Fibroblast of mammary gland (primary cell): ENCODE data around the gene LRP6.

Experiments
- DNase-seq: peaks from one replicate; pipeline ENCODE4 v3.0.0-alpha.2; 2010; ENCODE audit warnings: low read depth
- H3K4me3 ChIP-seq: 2 replicates; pipeline ENCODE4 v1.5.1; 2011; ENCODE audit warnings: low read depth, mild to moderate bottlenecking, low read length, moderate library complexity; ENCODE audit not compliant: control insufficient read depth
- TF ChIP-seq, protein P1 (sequence below): conservative IDR thresholded peaks from 2 replicates; pipeline ENCODE4 v1.5.1; 2011; ENCODE audit warnings: low read depth, low read length, inconsistent platforms; ENCODE audit not compliant: control insufficient read depth, insufficient read depth

Gene LRP6

DNA sequence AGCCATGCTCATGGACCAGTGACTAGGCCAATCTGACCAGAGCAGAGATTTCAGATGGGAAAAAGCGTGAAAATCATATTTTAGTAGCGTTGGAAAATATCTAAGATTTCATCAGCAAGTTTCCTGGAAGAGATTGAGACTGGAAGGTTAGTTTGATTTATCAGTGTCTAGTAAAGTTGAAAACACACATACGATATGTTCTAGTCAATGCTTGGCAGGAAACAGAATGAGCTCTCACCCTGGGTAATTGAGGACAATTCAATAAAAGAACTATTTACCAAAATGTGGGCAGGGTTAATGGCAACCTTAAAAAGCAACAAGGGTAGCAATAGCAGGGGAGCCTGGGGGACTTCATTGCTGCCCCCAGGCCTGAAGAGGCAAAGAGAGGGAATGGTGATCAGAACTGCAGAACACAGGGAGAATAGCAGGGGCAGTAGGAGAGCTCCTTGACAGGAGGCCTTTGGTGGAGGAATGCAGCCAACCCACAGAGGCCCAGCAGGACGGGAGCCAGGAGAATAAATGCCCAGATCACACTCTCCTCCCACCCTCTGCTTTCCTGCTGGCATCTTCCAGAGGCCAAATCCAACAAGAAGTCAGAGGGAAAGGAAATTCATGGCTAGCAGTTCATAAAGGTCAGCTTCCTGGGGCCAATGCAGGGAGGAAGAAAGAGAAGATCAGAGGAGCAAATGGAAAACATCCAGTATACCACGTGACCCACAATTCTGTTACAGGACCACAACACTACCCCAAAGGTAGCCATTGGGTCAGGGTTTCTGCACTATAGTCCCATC is 27.6 kb upstream of the LRP6 start:
- TF ChIP-seq, protein P1, sequence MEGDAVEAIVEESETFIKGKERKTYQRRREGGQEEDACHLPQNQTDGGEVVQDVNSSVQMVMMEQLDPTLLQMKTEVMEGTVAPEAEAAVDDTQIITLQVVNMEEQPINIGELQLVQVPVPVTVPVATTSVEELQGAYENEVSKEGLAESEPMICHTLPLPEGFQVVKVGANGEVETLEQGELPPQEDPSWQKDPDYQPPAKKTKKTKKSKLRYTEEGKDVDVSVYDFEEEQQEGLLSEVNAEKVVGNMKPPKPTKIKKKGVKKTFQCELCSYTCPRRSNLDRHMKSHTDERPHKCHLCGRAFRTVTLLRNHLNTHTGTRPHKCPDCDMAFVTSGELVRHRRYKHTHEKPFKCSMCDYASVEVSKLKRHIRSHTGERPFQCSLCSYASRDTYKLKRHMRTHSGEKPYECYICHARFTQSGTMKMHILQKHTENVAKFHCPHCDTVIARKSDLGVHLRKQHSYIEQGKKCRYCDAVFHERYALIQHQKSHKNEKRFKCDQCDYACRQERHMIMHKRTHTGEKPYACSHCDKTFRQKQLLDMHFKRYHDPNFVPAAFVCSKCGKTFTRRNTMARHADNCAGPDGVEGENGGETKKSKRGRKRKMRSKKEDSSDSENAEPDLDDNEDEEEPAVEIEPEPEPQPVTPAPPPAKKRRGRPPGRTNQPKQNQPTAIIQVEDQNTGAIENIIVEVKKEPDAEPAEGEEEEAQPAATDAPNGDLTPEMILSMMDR, result no peak
- no peak for DNase-seq

DNA sequence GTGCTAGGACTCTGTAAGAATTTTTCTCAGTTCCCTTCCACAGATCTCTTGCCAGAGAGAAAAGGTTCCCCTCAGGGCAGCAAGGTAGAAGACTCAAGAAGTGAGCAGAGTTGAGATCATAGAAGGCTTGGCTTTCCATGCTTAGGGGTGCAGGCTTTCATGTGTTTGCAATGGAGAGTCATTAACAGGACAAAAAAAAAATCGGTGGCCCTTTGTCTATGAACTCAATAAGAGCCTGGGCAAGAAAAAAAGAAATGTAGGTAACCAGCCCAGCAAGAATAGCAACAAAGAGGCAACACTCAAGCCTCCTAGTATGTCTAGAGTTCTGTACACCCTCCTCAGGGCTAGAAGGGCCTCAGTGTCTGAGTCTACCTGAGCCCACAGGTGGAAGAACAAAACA is 23.4 kb upstream of the LRP6 start:
- no peak overlapping the region for H3K4me3 ChIP-seq
- TF ChIP-seq, protein P1, result no peak
- DNase-seq, result no peak

More for the DNA sequence above, 27.6 kb upstream of the LRP6 start:
- no peak overlapping the region for H3K4me3 ChIP-seq

DNA sequence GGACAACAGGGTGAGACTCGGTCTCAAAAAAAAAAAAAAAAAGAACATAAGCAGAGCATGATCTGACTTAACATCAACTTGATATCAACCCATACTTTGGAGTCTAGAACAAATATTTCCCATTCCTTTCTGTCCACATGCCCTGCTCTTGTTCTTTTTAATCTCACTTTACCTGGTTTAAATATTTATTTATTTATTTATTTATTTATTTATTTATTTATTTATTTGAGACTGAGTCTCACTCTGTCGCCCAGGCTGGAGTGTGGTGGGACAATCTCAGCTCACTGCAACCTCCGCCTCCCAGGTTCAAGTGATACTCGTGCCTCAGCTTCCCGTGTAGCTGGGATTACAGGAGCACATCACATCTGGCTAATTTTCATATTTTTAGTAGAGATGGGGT is 19.6 kb upstream of the LRP6 start:
- no peak for DNase-seq
- no peak overlapping the region for H3K4me3 ChIP-seq
- TF ChIP-seq, protein P1, result no peak

DNA sequence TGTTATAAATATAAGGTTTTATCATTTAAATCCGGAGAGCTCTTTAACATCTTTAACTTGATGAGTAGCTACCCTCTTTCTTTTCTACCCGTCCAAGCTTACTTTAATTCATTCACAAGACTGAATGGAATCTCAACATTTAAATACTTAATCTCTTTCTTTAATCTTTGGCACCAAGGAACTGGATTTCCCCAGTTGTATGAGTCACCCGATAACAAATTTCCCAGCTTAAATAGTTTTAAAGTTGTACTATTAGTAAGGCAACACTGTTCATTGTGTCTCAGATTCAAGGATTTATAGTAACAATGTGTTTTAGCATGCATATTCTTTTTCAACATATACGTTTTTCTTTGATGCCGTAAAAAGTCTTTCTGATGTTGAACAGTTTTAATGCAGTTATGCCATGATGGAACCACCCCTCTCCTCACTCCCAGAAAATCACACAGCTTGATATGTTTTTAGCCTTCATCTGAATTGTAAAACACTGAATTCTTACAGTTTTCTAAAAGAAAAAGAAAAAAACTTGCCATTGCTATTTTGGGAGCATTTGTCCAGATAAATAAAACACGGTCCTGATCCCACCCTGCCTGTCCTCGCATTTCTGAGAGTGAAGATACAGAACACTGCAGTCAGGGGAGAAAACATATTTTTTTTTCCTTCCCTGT is 16.0 kb upstream of the LRP6 start:
- TF ChIP-seq, protein P1, result no peak
- H3K4me3 ChIP-seq, result no peak overlapping the region

DNA sequence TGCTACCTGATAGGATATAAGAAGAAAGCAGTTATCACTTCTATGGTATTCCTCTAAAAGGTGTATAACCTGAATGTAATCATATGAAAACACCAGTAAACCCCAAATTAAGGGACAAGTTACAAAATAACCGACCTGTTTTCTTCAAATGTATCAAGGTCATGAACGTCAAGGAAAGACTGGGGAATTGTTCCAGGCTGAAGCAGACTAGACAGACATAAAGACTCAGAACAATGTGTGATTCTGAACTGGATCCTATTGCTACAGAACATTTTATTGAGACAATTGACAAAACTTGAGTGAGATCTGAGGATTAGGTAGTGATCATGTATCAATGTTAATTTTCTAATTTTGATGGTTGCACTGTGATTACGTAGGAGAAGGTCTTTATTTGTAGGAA is 15.4 kb upstream of the LRP6 start:
- no peak for DNase-seq
- TF ChIP-seq, protein P1, result no peak
- H3K4me3 ChIP-seq, result no peak overlapping the region

More for the DNA sequence above, 16.0 kb upstream of the LRP6 start:
- peak; percentile 38 for DNase-seq

DNA sequence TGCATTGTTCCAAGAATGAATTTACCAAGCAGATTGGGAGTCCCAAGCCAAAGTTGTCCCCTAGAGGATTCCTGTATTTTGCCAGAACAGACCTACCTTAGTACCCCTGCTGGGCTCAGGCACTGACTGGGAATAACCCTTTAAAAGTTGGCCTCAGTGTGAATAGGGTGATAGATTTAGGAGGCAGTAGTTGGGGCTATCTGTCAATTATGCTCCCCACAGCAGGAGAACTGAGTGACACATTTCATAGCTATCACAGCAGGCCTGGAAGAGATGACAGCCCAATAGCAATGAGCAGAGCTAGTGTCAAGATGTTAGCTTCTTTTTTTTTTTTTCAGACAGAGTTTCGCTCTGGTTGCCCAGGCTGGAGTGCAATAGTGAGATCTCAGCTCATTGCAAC is 14.3 kb upstream of the LRP6 start:
- H3K4me3 ChIP-seq, result no peak overlapping the region
- DNase-seq, result no peak
- TF ChIP-seq, protein P1, result no peak

DNA sequence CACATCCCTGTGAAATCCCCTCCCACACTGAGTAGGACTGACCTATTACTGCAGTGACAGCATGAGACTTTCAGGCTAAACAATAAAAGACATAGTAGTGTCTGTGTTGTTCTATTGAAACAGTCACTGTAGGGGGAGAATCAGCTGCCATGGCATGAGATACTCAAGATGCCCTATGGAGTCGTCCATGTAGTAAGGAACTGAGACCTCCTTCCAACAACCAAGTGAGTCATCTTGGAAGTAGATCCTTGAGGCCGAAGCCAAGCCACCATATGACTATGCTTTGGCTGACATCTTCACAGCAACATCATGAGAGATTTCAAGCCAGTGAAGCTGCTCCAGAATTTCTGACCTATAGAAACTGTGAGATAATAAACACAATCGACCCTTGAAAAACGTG is 12.1 kb upstream of the LRP6 start:
- no peak overlapping the region for H3K4me3 ChIP-seq
- TF ChIP-seq, protein P1, result no peak
- DNase-seq, result peak; percentile 74
